DMS79 (cell line): ENCODE measurements around the gene PDIA2.
"Not testable (repeated sequence)": the region's sequence is repeated elsewhere in the genome, so short reads cannot be mapped to it uniquely, and the experiment has no call there.

Source experiments
- DNase-seq: peaks from one replicate; lab custom pipeline; 2025; lab: John Stamatoyannopoulos, UW

PDIA2 gene

GRCh38 chr16:283033-283805, at the start of gene PDIA2:
TSS of gene PDIA2 (plus strand) at chr16:283164. CDS start at chr16:283170, 6 bp downstream.
- no peak for DNase-seq

- peak; percentile 85 for DNase-seq
Measured at GRCh38 chr16:234468-235305, 48.3 kb upstream of the PDIA2 start, which contains the start of gene FAM234A. TSS of gene FAM234A (plus strand) at chr16:234821. CDS start at chr16:254414, 19,593 bp downstream.

GRCh38 chr16:239948-240277, 43.1 kb upstream of the PDIA2 start:
- DNase-seq, result no peak

- DNase-seq, result no peak
Measured at GRCh38 chr16:240559-240958, 42.4 kb upstream of the PDIA2 start.

- DNase-seq, result no peak
Measured at GRCh38 chr16:242281-242680, 40.7 kb upstream of the PDIA2 start.

- DNase-seq, result no peak
Measured at GRCh38 chr16:243348-243747, 39.6 kb upstream of the PDIA2 start.

- no peak for DNase-seq
Measured at GRCh38 chr16:245105-245504, 37.9 kb upstream of the PDIA2 start.

- DNase-seq, result no peak
Measured at GRCh38 chr16:247027-247426, 35.9 kb upstream of the PDIA2 start.

- DNase-seq, result no peak
Measured at GRCh38 chr16:249431-249830, 33.5 kb upstream of the PDIA2 start.

GRCh38 chr16:252366-253337, 30.3 kb upstream of the PDIA2 start:
- no peak for DNase-seq

- DNase-seq, result no peak
Measured at GRCh38 chr16:253833-254232, 29.1 kb upstream of the PDIA2 start.

- no peak for DNase-seq
Measured at GRCh38 chr16:254461-254860, 28.5 kb upstream of the PDIA2 start.

- DNase-seq, result no peak
Measured at GRCh38 chr16:255183-255582, 27.8 kb upstream of the PDIA2 start.

GRCh38 chr16:258091-258490, 24.9 kb upstream of the PDIA2 start:
- DNase-seq, result not testable (repeated sequence)

- no peak for DNase-seq
Measured at GRCh38 chr16:259226-259625, 23.7 kb upstream of the PDIA2 start.

GRCh38 chr16:259814-260253, 23.1 kb upstream of the PDIA2 start:
- DNase-seq, result no peak

GRCh38 chr16:260326-260725, 22.6 kb upstream of the PDIA2 start:
- no peak for DNase-seq

- DNase-seq, result peak; percentile 82
Measured at GRCh38 chr16:261031-261691, 21.8 kb upstream of the PDIA2 start.

- DNase-seq, result no peak
Measured at GRCh38 chr16:262121-262745, 20.7 kb upstream of the PDIA2 start.

- DNase-seq, result no peak
Measured at GRCh38 chr16:263182-263774, 19.7 kb upstream of the PDIA2 start.

- DNase-seq, result no peak
Measured at GRCh38 chr16:263944-264343, 19.0 kb upstream of the PDIA2 start.
